ENCODE measurements around the gene THAP11.

THAP11 gene

DNA sequence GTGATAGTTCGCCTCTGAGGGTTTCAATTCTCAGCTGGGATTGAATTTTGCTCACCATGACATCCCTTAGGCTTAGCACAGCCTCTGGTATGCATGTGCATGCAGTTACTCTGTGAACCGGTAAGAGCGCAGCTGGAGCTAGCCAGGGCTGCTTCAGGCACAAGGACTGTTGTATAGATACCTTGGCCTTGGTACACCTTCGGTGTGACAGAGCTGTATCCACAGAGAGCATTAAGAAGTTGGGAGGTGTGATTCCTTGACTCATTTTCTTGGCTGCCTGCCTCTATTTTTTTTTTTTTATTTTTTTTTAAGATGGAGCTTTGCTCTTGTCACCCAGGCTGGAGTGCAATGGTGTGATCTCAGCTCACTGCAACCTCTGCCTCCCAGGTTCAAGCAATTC lies 2.4 kb downstream of the THAP11 start:
- H3K9me3 Mint-ChIP-seq: no peaks in the 10 kb centered on the region
- no peak for DNase-seq
- H3K36me3 Mint-ChIP-seq (ENCODE audit: insufficient read depth): peaks cover 27% of the 10 kb centered on the region
- ATAC-seq (replicated peaks): no peak
- H3K4me3 Mint-ChIP-seq: peak overlapping the region; percentile 85 to 92
- H3K27me3 Mint-ChIP-seq: no peaks in the 10 kb centered on the region
- no peak overlapping the region for H3K27ac Mint-ChIP-seq
- H3K4me1 Mint-ChIP-seq (ENCODE audit: low read depth in 2 of 2): peaks cover 38 to 39% of the 10 kb centered on the region in 2 donors

DNA sequence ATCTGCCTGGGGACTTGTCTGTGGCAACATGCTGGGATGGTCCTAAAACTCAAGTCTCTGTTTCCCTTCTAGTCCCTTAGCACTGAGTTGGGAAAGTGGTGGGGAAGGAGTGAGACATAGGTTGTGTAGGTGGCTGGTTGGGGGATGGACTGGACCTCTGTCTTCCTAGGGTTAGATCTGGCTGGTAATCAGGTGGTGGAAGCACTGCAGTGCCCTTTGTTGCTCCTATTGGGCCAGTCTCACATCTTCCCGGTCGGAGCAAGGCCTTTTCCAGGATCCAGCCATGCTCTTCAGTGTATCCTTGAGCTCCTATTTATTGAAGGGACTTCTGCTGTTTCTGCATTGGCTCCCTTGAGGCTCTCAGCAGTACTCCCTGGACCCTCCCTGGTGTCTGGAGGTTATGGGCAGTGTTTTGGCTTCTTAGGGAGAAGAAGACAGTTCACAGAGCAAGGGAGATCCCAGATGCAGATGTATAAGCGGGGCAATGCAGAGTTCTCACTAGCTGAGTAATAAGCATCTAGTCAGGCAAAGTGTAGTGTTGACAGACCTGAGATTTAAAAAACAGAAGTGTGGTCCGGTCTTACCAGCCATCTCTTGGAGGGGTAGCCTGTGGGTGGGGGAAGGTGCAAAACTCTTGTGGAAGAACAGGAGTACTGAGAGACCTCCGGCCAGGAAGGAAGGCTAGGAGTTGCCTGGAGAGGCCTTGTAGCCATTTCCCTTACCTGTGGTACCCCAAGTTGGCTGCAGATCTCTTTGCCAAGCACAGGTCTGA lies 3.4 kb downstream of the THAP11 start:
- DNase-seq (no peak), ATAC-seq (replicated peaks) (no peak)
- H3K36me3 Mint-ChIP-seq (ENCODE audit: insufficient read depth): peaks cover 31% of the 10 kb centered on the region
- H3K4me1 Mint-ChIP-seq (ENCODE audit: low read depth in 2 of 2): peaks cover 41 to 45% of the 10 kb centered on the region in 2 donors
- H3K27ac Mint-ChIP-seq: peak overlapping the region; percentile 72 to 96
- H3K4me3 Mint-ChIP-seq: peak overlapping the region; percentile 85 to 92
- H3K27me3 Mint-ChIP-seq: no peaks in the 10 kb centered on the region
- H3K9me3 Mint-ChIP-seq: no peaks in the 10 kb centered on the region

DNA sequence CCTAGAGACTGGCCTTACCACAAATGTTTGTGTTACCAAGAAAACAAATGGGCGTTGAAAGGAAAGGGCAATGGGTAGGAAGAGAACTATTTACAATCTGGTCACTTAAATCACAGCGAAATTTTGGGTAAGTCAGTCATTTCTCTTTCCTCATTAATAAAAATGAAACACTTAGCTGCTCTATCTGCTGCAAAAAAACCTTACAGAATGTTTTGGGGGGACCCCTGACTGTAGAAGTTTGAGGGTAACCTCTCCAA lies 3.9 kb downstream of the THAP11 start:
- DNase-seq (no peak), ATAC-seq (replicated peaks) (no peak)
- Mint-ChIP-seq H3K27me3 (no peaks in the 10 kb centered on the region), H3K4me3 (peak overlapping the region; percentile 85 to 92), H3K4me1 (ENCODE audit: low read depth in 2 of 2) (peaks cover 41 to 45% of the 10 kb centered on the region in 2 donors), H3K36me3 (ENCODE audit: insufficient read depth) (peaks cover 31% of the 10 kb centered on the region), H3K9me3 (no peaks in the 10 kb centered on the region), H3K27ac (peak overlapping the region; percentile 72 to 96)

GRCh38 chr16:67846320-67847063 lies 4.4 kb downstream of the THAP11 start, which contains the start of gene NUTF2:
Gene NUTF2, plus strand, starts transcription at chr16:67846933. Its CDS starts 18,198 bp downstream, at chr16:67865131.
- ATAC-seq (replicated peaks): peak; percentile 67
- Mint-ChIP-seq H3K4me1 (ENCODE audit: low read depth in 2 of 2) (peaks cover 39 to 43% of the 10 kb centered on the region in 2 donors), H3K36me3 (ENCODE audit: insufficient read depth) (peaks cover 31% of the 10 kb centered on the region), H3K27me3 (no peaks in the 10 kb centered on the region), H3K27ac (peak within 1 kb of the TSS; percentile 72 to 96), H3K9me3 (no peaks in the 10 kb centered on the region), H3K4me3 (peak within 1 kb of the TSS; percentile 85 to 92)
- peak; percentile 95 to 97 (median 96) for DNase-seq

DNA sequence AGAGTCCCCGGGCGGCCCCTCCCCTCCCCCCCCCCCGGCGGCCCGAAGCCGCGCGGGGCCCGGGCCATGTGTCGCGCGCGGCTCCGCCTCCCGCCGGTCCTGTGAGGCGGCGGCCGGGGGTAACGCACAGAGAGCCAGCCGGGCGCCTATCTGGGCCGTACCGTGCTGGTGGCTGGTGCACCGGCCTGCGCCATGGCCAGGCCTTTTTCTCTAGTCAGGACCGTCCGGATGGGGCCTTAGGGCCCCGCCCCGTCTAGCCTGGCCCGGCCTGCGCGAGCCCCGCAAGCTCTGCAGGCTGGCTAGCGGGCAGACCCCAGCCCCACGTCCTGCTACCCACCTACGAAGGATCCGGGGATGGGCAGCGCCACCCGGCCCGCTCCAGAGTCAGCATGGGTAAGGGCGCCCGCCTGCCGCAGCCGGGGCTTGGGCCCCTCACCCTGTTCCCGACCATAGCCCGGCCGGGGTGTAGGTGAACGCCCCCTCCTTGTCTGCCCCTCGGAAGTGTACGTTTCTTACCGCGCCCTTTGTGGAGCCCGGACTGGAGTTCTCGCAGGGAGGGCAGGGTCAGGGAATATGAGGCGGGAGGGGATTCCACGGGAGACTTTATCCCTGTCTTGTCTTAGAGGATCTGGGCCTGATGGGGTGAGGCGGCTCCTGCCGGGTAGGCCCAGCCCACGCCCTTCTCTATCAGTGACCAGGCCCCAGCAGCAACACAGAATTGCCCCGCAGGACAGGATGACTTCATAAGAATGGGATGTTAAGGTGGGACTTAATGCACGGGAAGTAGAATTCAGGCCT lies 5.1 kb downstream of the THAP11 start, which contains the start of gene CENPT:
CENPT (minus strand) TSS at position 630 of the 798 bp plus-strand sequence. CDS start 13,834 bp downstream, outside the sequence.
- peaks cover 27% of the 10 kb centered on the region for H3K36me3 Mint-ChIP-seq (ENCODE audit: insufficient read depth)
- peak within 1 kb of the TSS in 1 of 2 donors; percentile 96 for H3K27ac Mint-ChIP-seq
- no peaks in the 10 kb centered on the region for H3K27me3 Mint-ChIP-seq
- ATAC-seq (replicated peaks) (peak; percentile 50), DNase-seq (no peak)
- peak within 1 kb of the TSS; percentile 85 to 92 for H3K4me3 Mint-ChIP-seq
- no peaks in the 10 kb centered on the region for H3K9me3 Mint-ChIP-seq
- peaks cover 36 to 38% of the 10 kb centered on the region in 2 donors for H3K4me1 Mint-ChIP-seq (ENCODE audit: low read depth in 2 of 2)

GRCh38 chr16:67848118-67848517 lies 6.0 kb downstream of the THAP11 start:
- Mint-ChIP-seq H3K27me3 (no peaks in the 10 kb centered on the region), H3K4me1 (ENCODE audit: low read depth in 2 of 2) (peaks cover 29 to 32% of the 10 kb centered on the region in 2 donors), H3K9me3 (no peaks in the 10 kb centered on the region), H3K4me3 (peak overlapping the region; percentile 85 to 92), H3K27ac (peak overlapping the region in 1 of 2 donors; percentile 96), H3K36me3 (ENCODE audit: insufficient read depth) (peaks cover 20% of the 10 kb centered on the region)
- no peak for DNase-seq
- no peak for ATAC-seq (replicated peaks)

DNA sequence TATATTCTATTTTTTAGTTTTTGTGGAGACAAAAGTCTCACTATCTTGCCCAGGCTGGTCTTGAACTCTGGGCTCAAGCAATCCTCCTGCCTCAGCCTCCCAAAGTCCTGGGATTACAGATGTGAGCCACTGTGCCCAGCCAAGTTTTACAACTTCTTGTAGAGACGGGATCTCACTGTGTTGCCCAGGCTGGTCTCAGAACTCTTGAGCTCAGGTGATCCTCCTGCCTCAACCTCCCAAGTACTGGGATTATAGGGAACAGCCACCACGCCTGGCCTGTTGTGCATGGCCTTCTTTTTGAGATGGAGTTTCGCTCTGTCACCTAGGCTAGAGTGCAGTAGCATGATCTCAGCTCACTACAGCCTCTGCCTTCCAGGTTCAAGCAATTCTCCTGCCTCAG lies 11.6 kb downstream of the THAP11 start:
- Mint-ChIP-seq H3K4me1 (ENCODE audit: low read depth in 2 of 2) (peaks cover 27 to 33% of the 10 kb centered on the region in 2 donors), H3K27ac (peak overlapping the region in 1 of 2 donors; percentile 81), H3K27me3 (no peaks in the 10 kb centered on the region), H3K36me3 (ENCODE audit: insufficient read depth) (peaks cover 17% of the 10 kb centered on the region), H3K9me3 (no peaks in the 10 kb centered on the region), H3K4me3 (no peak overlapping the region)
- ATAC-seq (replicated peaks) (no peak), DNase-seq (no peak)

DNA sequence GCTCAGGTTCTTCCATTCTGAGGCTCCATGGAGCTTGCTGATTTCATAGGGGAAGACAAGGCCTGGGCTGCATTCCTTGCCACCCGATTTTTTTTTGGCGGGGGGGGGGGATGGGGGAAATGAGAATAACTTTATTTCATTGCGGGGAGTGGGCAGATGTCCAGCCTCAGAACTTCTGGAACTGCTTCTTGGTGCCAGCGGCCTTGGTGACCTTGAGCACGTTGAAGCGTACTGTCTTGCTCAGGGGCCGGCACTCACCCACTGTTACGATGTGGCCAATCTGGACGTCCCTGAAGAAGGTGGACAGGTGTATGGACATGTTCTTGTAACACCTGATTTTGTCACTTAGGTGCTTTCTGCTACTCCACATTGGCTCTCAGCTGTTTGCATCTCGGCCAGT lies 13.7 kb downstream of the THAP11 start:
- peaks cover 25 to 28% of the 10 kb centered on the region in 2 donors for H3K4me1 Mint-ChIP-seq (ENCODE audit: low read depth in 2 of 2)
- H3K4me3 Mint-ChIP-seq: no peak overlapping the region
- H3K9me3 Mint-ChIP-seq: no peaks in the 10 kb centered on the region
- DNase-seq: no peak
- peak overlapping the region in 1 of 2 donors; percentile 94 for H3K27ac Mint-ChIP-seq
- H3K36me3 Mint-ChIP-seq (ENCODE audit: insufficient read depth): peaks cover 15% of the 10 kb centered on the region
- H3K27me3 Mint-ChIP-seq: no peaks in the 10 kb centered on the region
- ATAC-seq (replicated peaks): no peak

- H3K36me3 Mint-ChIP-seq (ENCODE audit: insufficient read depth): peaks cover 17% of the 10 kb centered on the region
Observed at GRCh38 chr16:67856927-67857546, 14.9 kb downstream of the THAP11 start.

DNA sequence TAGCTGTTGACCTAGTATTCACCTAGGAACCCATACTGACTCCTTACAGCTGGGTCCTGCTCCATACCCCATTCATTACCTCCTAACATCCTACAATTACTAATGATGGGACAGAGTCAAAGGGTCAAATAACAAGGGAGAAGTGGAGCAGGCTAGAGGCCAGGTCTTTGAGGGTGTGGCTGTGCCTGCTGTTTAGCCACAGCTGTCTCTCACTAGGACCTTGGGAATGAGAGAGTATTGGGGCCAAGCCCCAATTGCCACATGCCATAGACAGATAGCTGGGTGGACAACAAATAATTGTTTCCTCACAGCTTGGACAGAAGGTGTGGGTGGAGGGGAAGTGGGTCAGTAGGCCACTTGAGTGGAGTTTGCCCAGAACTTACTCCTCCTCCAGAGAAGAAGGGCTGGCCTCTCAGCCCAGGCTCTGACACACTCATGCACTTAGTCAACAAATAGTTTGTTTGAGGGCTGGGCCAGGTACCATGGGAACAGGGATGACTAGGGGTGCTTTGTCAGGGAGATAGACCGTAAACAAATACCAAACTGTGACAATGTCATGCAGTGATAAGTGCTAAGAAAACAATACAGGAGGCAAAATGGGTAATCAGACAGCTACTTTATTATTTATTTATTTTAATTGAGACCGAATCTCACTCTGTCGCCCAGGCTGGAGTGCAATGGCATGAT lies 15.6 kb downstream of the THAP11 start:
- Mint-ChIP-seq H3K4me1 (ENCODE audit: low read depth in 2 of 2) (peaks cover 28 to 32% of the 10 kb centered on the region in 2 donors), H3K27ac (peak overlapping the region; percentile 88 to 94)

More at GRCh38 chr16:67856927-67857546, 14.9 kb downstream of the THAP11 start:
- H3K27ac Mint-ChIP-seq: peak overlapping the region; percentile 88 to 94
- DNase-seq: no peak
- H3K9me3 Mint-ChIP-seq: no peaks in the 10 kb centered on the region
- ATAC-seq (replicated peaks): no peak
- peak overlapping the region in 1 of 2 donors; percentile 21 for H3K4me3 Mint-ChIP-seq
- H3K27me3 Mint-ChIP-seq: no peaks in the 10 kb centered on the region
- H3K4me1 Mint-ChIP-seq (ENCODE audit: low read depth in 2 of 2): peaks cover 28 to 32% of the 10 kb centered on the region in 2 donors

DNA sequence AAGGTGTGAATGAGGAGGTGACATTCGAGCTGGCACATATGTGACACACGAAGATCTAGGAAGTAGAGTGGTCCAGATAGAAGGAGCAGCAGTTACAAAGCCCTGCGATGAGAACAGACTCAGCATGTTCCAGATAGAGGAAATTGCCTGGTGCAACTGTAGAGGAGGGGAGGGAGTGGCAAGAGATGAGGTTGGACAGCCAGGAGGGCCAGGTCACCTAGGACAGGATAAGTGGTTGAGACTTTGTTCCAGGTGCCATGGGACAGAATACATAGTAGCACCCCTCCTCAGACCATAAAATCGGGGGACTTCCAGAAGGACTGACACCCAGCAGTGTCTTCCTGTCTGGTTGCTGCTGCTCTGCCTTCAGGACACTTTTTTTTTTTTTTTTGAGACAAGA lies 16.4 kb downstream of the THAP11 start:
- Mint-ChIP-seq H3K27ac (peak overlapping the region; percentile 88 to 94), H3K4me3 (peak overlapping the region in 1 of 2 donors; percentile 21), H3K36me3 (ENCODE audit: insufficient read depth) (peaks cover 17% of the 10 kb centered on the region), H3K4me1 (ENCODE audit: low read depth in 2 of 2) (peaks cover 28 to 32% of the 10 kb centered on the region in 2 donors), H3K27me3 (no peaks in the 10 kb centered on the region), H3K9me3 (no peaks in the 10 kb centered on the region)
- ATAC-seq (replicated peaks): peak; percentile 66
- DNase-seq: no peak

More for the DNA sequence above, 15.6 kb downstream of the THAP11 start:
- Mint-ChIP-seq H3K9me3 (no peaks in the 10 kb centered on the region), H3K27me3 (no peaks in the 10 kb centered on the region), H3K4me3 (peak overlapping the region; percentile 21), H3K36me3 (ENCODE audit: insufficient read depth) (peaks cover 17% of the 10 kb centered on the region)
- ATAC-seq (replicated peaks) (peak; percentile 85), DNase-seq (peak in 2 of 3 experiments; percentile 35 to 42)

DNA sequence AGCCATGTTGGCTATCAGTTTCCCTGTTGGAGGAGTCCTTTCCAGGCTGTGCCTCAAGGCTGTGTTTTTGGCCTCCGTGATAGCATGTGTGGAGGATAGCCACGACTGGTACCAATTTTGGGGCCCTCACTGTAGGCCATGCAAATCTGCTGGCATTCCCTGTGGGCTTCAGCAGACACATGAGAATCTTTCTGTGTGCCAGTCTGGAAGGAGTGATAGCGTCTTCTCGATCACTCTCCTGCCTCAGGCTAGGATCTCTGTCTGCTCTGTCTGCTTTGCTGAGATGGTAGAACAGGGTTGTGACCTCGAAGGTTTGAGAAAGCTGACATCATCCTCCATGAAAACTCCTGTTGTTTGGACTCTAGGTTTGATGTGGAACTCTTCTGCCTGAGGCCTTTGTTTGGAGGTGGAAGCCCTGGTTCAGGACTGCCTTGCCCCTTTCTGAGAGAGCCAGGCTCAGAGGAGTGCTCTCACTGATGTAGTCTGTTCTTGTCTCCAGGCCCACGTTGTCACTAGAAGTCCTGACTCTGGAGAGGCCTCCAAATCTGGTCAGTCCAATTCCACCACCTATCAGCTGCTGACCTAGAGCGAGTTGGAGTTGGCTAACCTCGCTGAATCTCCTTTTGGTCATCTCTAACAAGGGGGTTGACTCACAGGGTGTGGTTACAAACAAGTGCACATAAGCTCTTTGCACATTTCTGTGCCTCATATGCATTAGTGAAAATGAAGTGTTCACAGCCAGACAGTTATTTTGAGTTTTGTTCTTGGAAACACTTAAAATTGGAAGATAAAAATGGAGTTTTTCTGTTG lies 18.7 kb downstream of the THAP11 start:
- no peaks in the 10 kb centered on the region for H3K9me3 Mint-ChIP-seq
- peaks cover 23% of the 10 kb centered on the region for H3K36me3 Mint-ChIP-seq (ENCODE audit: insufficient read depth)
- ATAC-seq (replicated peaks) (no peak), DNase-seq (no peak)
- no peak overlapping the region for H3K4me3 Mint-ChIP-seq
- peaks cover 21 to 30% of the 10 kb centered on the region in 2 donors for H3K4me1 Mint-ChIP-seq (ENCODE audit: low read depth in 2 of 2)
- H3K27ac Mint-ChIP-seq: no peak overlapping the region
- no peaks in the 10 kb centered on the region for H3K27me3 Mint-ChIP-seq
